ENCODE results near the gene CLRN1. TPM values are rescaled to one million over a fixed set of nuclear protein-coding genes. Genes with fewer than 3 reads are reported as not detected.

The CLRN1 gene
- total RNA-seq, 1 experiment from 2014 or later: not detected

- TF ChIP-seq, protein P1, sequence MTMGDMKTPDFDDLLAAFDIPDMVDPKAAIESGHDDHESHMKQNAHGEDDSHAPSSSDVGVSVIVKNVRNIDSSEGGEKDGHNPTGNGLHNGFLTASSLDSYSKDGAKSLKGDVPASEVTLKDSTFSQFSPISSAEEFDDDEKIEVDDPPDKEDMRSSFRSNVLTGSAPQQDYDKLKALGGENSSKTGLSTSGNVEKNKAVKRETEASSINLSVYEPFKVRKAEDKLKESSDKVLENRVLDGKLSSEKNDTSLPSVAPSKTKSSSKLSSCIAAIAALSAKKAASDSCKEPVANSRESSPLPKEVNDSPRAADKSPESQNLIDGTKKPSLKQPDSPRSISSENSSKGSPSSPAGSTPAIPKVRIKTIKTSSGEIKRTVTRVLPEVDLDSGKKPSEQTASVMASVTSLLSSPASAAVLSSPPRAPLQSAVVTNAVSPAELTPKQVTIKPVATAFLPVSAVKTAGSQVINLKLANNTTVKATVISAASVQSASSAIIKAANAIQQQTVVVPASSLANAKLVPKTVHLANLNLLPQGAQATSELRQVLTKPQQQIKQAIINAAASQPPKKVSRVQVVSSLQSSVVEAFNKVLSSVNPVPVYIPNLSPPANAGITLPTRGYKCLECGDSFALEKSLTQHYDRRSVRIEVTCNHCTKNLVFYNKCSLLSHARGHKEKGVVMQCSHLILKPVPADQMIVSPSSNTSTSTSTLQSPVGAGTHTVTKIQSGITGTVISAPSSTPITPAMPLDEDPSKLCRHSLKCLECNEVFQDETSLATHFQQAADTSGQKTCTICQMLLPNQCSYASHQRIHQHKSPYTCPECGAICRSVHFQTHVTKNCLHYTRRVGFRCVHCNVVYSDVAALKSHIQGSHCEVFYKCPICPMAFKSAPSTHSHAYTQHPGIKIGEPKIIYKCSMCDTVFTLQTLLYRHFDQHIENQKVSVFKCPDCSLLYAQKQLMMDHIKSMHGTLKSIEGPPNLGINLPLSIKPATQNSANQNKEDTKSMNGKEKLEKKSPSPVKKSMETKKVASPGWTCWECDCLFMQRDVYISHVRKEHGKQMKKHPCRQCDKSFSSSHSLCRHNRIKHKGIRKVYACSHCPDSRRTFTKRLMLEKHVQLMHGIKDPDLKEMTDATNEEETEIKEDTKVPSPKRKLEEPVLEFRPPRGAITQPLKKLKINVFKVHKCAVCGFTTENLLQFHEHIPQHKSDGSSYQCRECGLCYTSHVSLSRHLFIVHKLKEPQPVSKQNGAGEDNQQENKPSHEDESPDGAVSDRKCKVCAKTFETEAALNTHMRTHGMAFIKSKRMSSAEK (CRISPR knock-in tag; IDR thresholded peaks at IDR 0.05; ENCODE audit: borderline replicate concordance): no peak
- no peak for TF ChIP-seq ZNF121 (CRISPR knock-in tag; IDR thresholded peaks at IDR 0.05)
- no peak for TF ChIP-seq HMGXB4 (CRISPR knock-in tag; IDR thresholded peaks at IDR 0.05)
- no peak for TF ChIP-seq ZNF281 (CRISPR knock-in tag; IDR thresholded peaks at IDR 0.05)
- TF ChIP-seq, protein P2, sequence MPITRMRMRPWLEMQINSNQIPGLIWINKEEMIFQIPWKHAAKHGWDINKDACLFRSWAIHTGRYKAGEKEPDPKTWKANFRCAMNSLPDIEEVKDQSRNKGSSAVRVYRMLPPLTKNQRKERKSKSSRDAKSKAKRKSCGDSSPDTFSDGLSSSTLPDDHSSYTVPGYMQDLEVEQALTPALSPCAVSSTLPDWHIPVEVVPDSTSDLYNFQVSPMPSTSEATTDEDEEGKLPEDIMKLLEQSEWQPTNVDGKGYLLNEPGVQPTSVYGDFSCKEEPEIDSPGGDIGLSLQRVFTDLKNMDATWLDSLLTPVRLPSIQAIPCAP (CRISPR knock-in tag; IDR thresholded peaks at IDR 0.05): no peak
- TF ChIP-seq ATF6 (CRISPR knock-in tag; IDR thresholded peaks at IDR 0.05): no peak
- TF ChIP-seq NR3C1 (CRISPR knock-in tag; conservative IDR thresholded peaks at IDR 0.05; ENCODE audit: low read depth): no peak
- no peak for TF ChIP-seq MAX (CRISPR knock-in tag; IDR thresholded peaks at IDR 0.05)
- no peak for TF ChIP-seq EMX1 (CRISPR knock-in tag; IDR thresholded peaks at IDR 0.05)
- TF ChIP-seq ATF1 (CRISPR knock-in tag; IDR thresholded peaks at IDR 0.05): no peak
- no peak for TF ChIP-seq ETV6 (CRISPR knock-in tag; IDR thresholded peaks at IDR 0.05)
- TF ChIP-seq, protein P3, sequence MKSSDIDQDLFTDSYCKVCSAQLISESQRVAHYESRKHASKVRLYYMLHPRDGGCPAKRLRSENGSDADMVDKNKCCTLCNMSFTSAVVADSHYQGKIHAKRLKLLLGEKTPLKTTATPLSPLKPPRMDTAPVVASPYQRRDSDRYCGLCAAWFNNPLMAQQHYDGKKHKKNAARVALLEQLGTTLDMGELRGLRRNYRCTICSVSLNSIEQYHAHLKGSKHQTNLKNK (CRISPR knock-in tag; IDR thresholded peaks at IDR 0.05): no peak
- TF ChIP-seq ATF2 (CRISPR knock-in tag; IDR thresholded peaks at IDR 0.05; ENCODE audit: borderline replicate concordance, low read depth): no peak
Observed at GRCh38 chr3:150876611-150877265, 95.8 kb downstream of the CLRN1 start (continued).

Other genes with a start within 250 kb of the CLRN1 start
- 15.8 to 17.1 TPM (median 15.9 TPM) in 3 replicates for gene SIAH2, start 209.6 kb downstream of the CLRN1 start, total RNA-seq (2021)
- gene MINDY4B, start 67.3 kb downstream of the CLRN1 start, total RNA-seq (2021): not detected in 3 replicates
- 22.3 to 27.4 TPM (median 25.2 TPM) in 3 replicates for gene MED12L, start 112.9 kb upstream of the CLRN1 start, total RNA-seq (2021)
- 0.17 to 0.32 TPM in 2 of 3 replicates, not detected in the other for gene GPR171, start 230.5 kb upstream of the CLRN1 start, total RNA-seq (2021)

Data from WTC11 (cell line).